GM19240 (cell line): ENCODE data around the gene ATP6V0A1.

ENCODE experiments used
- DNase-seq: peaks from one replicate; pipeline ENCODE4 v3.0.0; 2011; ENCODE audit warnings: low spot score; ENCODE audit not compliant: insufficient read length

Gene ATP6V0A1

GRCh38 chr17:42518755-42519545 lies 60.3 kb downstream of the ATP6V0A1 start:
- DNase-seq: no peak

- no peak for DNase-seq
Observed at GRCh38 chr17:42519546-42520491, 61.1 kb downstream of the ATP6V0A1 start.

GRCh38 chr17:42520540-42520951 lies 61.9 kb downstream of the ATP6V0A1 start:
- DNase-seq: no peak

- no peak for DNase-seq
Observed at GRCh38 chr17:42521036-42521435, 62.4 kb downstream of the ATP6V0A1 start.

GRCh38 chr17:42521666-42522262 lies 63.1 kb downstream of the ATP6V0A1 start:
- no peak for DNase-seq

GRCh38 chr17:42522263-42522790 lies 63.6 kb downstream of the ATP6V0A1 start:
- DNase-seq: no peak

- DNase-seq: no peak
Observed at GRCh38 chr17:42522798-42523278, 64.2 kb downstream of the ATP6V0A1 start.

GRCh38 chr17:42525221-42525620 lies 66.5 kb downstream of the ATP6V0A1 start:
- DNase-seq: no peak

GRCh38 chr17:42526031-42526444 lies 67.4 kb downstream of the ATP6V0A1 start:
- DNase-seq: no peak

- DNase-seq: no peak
Observed at GRCh38 chr17:42527932-42528331, 69.3 kb downstream of the ATP6V0A1 start.

- DNase-seq: no peak
Observed at GRCh38 chr17:42529061-42529460, 70.4 kb downstream of the ATP6V0A1 start.

- DNase-seq: no peak
Observed at GRCh38 chr17:42530952-42531454, 72.3 kb downstream of the ATP6V0A1 start.

- no peak for DNase-seq
Observed at GRCh38 chr17:42531455-42532354, 73.0 kb downstream of the ATP6V0A1 start.

GRCh38 chr17:42535155-42536047 lies 76.7 kb downstream of the ATP6V0A1 start:
- DNase-seq: no peak

- peak; percentile 100 for DNase-seq
Observed at GRCh38 chr17:42536048-42536371, 77.3 kb downstream of the ATP6V0A1 start, which contains the start of gene NAGLU. Gene NAGLU, plus strand, starts transcription at chr17:42536241. Its CDS starts 32 bp downstream, at chr17:42536273.

GRCh38 chr17:42536372-42537155 lies 77.9 kb downstream of the ATP6V0A1 start:
- DNase-seq: peak; percentile 95

- no peak for DNase-seq
Observed at GRCh38 chr17:42537156-42537805, 78.6 kb downstream of the ATP6V0A1 start.
